KMS-11 (cell line): ENCODE results near the gene ACSBG1.
"Not testable (repeated sequence)": the region's sequence is repeated elsewhere in the genome, so short reads cannot be mapped to it uniquely, and the experiment has no call there.

Experiments
- H2AFZ ChIP-seq: fragments of 200-600 bp; sonication (generic); 2 replicates; pipeline ENCODE4 v1.6.1; 2016; ENCODE audit warnings: antibody characterized with exemption, mixed run types, low read depth
- H3K27ac ChIP-seq: fragments of 200-600 bp; sonication (generic); 2 replicates; pipeline ENCODE4 v1.6.1; 2016; ENCODE audit warnings: mild to moderate bottlenecking, mixed run types
- H3K27me3 ChIP-seq: fragments of 200-600 bp; sonication (generic); 2 replicates; pipeline ENCODE4 v1.6.1; 2017; ENCODE audit warnings: mild to moderate bottlenecking, low read depth, mixed run types, moderate library complexity; ENCODE audit not compliant: insufficient read depth
- H3K36me3 ChIP-seq: fragments of 200-600 bp; sonication (generic); 2 replicates; pipeline ENCODE4 v1.6.1; 2017; ENCODE audit warnings: mild to moderate bottlenecking, mixed run types; ENCODE audit not compliant: insufficient read depth
- H3K4me1 ChIP-seq: fragments of 200-600 bp; sonication (generic); 2 replicates; pipeline ENCODE4 v1.6.1; 2016; ENCODE audit warnings: mild to moderate bottlenecking, low read depth, mixed run types; ENCODE audit not compliant: poor library complexity, severe bottlenecking
- H3K4me2 ChIP-seq: fragments of 200-600 bp; sonication (generic); 2 replicates; pipeline ENCODE4 v1.7.0; 2016; ENCODE audit warnings: mild to moderate bottlenecking, mixed run types
- H3K4me3 ChIP-seq: fragments of 200-600 bp; sonication (generic); IDR thresholded peaks from 2 replicates; pipeline ENCODE4 v1.6.1; 2017; ENCODE audit warnings: low read depth, low read length, mixed read lengths; ENCODE audit not compliant: insufficient read depth
- H3K79me2 ChIP-seq: fragments of 200-600 bp; sonication (generic); 2 replicates; pipeline ENCODE4 v1.6.1; 2016; ENCODE audit warnings: low read depth, mixed run types; ENCODE audit not compliant: insufficient read depth
- H3K9ac ChIP-seq: fragments of 200-600 bp; sonication (generic); 2 replicates; pipeline ENCODE4 v1.6.1; 2016; ENCODE audit warnings: mild to moderate bottlenecking, mixed run types
- H4K20me1 ChIP-seq: fragments of 200-600 bp; sonication (generic); 2 replicates; pipeline ENCODE4 v1.6.1; 2016; ENCODE audit warnings: mild to moderate bottlenecking, mixed run types; ENCODE audit not compliant: insufficient read depth
- CTCF ChIP-seq: fragments of 200-600 bp; sonication (generic); conservative IDR thresholded peaks from 2 replicates; pipeline ENCODE4 v1.6.1; 2017; ENCODE audit warnings: low read depth, mild to moderate bottlenecking, antibody characterized with exemption, low read length, moderate library complexity, mixed read lengths

ACSBG1 gene

GRCh38 chr15:78154955-78155354 is 79.4 kb downstream of the ACSBG1 start:
- H3K36me3 ChIP-seq, result peaks cover 2% of the 10 kb centered on the region; the same call in 1 of the 2 replicates
- TF ChIP-seq CTCF, result no peak
- no peak overlapping the region for H3K4me3 ChIP-seq
- H4K20me1 ChIP-seq, result 0 out of 2 replicates have a peak, but pooled peaks cover 5% of the 10 kb centered on the region
- no peak overlapping the region for H2AFZ ChIP-seq
- H3K9ac ChIP-seq, result no peak overlapping the region
- H3K27me3 ChIP-seq, result no peaks in the 10 kb centered on the region
- H3K79me2 ChIP-seq, result peaks cover 43% of the 10 kb centered on the region; the same call in 1 of the 2 replicates
- H3K4me1 ChIP-seq, result peaks cover 28% of the 10 kb centered on the region
- H3K27ac ChIP-seq, result no peak overlapping the region
- no peak overlapping the region for H3K4me2 ChIP-seq

GRCh38 chr15:78151075-78151474 is 83.3 kb downstream of the ACSBG1 start:
- Histone ChIP-seq H3K4me2 (peak overlapping the region; percentile 58; the same call in 1 of the 2 replicates), H3K79me2 (peaks cover 44% of the 10 kb centered on the region; the same call in 1 of the 2 replicates), H3K4me1 (peaks cover 32% of the 10 kb centered on the region)
- not testable (repeated sequence) for H2AFZ ChIP-seq, H3K4me3 ChIP-seq, H3K36me3 ChIP-seq, H3K27ac ChIP-seq, H3K27me3 ChIP-seq, H4K20me1 ChIP-seq, H3K9ac ChIP-seq

- H3K9ac ChIP-seq, result peak overlapping the region; percentile 53; the same call in 1 of the 2 replicates
- no peak overlapping the region for H3K4me3 ChIP-seq
- no peaks in the 10 kb centered on the region for H3K27me3 ChIP-seq
- no peak overlapping the region for H3K27ac ChIP-seq
- no peaks in the 10 kb centered on the region for H3K36me3 ChIP-seq
- 0 out of 2 replicates have a peak, but pooled peaks cover 5% of the 10 kb centered on the region for H4K20me1 ChIP-seq
- H3K4me1 ChIP-seq, result peaks cover 30% of the 10 kb centered on the region
- H2AFZ ChIP-seq, result peak overlapping the region; percentile 76
- TF ChIP-seq CTCF, result no peak
- peak overlapping the region; percentile 58 for H3K4me2 ChIP-seq
- peaks cover 44% of the 10 kb centered on the region; the same call in 1 of the 2 replicates for H3K79me2 ChIP-seq
Measured at GRCh38 chr15:78149805-78150751, 84.3 kb downstream of the ACSBG1 start.

GRCh38 chr15:78149068-78149804 is 85.1 kb downstream of the ACSBG1 start, which contains the start of gene IDH3A:
TSS of gene IDH3A (plus strand) at chr15:78149362. CDS start at chr15:78149404, 42 bp downstream.
- Histone ChIP-seq H4K20me1 (0 out of 2 replicates have a peak, but pooled peaks cover under 1% of the 10 kb centered on the region), H3K27me3 (no peaks in the 10 kb centered on the region), H3K27ac (no peak within 1 kb of the TSS), H2AFZ (peak within 1 kb of the TSS; percentile 76), H3K4me3 (no peak within 1 kb of the TSS), H3K79me2 (peaks cover 38% of the 10 kb centered on the region; the same call in 1 of the 2 replicates), H3K36me3 (no peaks in the 10 kb centered on the region), H3K4me2 (peak within 1 kb of the TSS; percentile 71), H3K9ac (peak within 1 kb of the TSS; percentile 53; the same call in 1 of the 2 replicates), H3K4me1 (peaks cover 26% of the 10 kb centered on the region)
- TF ChIP-seq CTCF, result no peak
